Psoas muscle (tissue), 8 donors: ENCODE data around the gene FMN2. TPM values are rescaled to one million over a fixed set of nuclear protein-coding genes. Genes with fewer than 3 reads are reported as not detected.

Source experiments
- ATAC-seq, 4 donors: fragments of 200-7000 bp; cut with Tn5 transposase; one replicate each; pipeline ENCODE4 v1.9.1; 2020; ENCODE audit warnings: moderate library complexity in 3 of 4, mild to moderate bottlenecking in 2 of 4
- DNase-seq, 2 donors: peaks; one replicate each; pipeline ENCODE4 v3.0.0-alpha.2; 2020
- H3K27ac ChIP-seq: fragments of 200-600 bp; one replicate; pipeline ENCODE4 v1.8.0; 2022
- H3K27me3 ChIP-seq, 3 donors: fragments of 200-600 bp in 1 of 3; one replicate each; pipeline versions ENCODE4 v1.6.1 to v1.8.0; 2013 to 2022; ENCODE audit warnings: low read length in 2 of 3, mild to moderate bottlenecking in 2 of 3, moderate library complexity in 1 of 3; ENCODE audit not compliant: insufficient read depth in 3 of 3
- H3K36me3 ChIP-seq, 2 donors: fragments of 200-600 bp in 1 of 2; one replicate each; pipeline versions ENCODE4 v1.6.1 to v1.8.0; 2013 to 2022; ENCODE audit warnings: low read depth in 1 of 2, mild to moderate bottlenecking in 1 of 2, moderate library complexity in 1 of 2; ENCODE audit not compliant: insufficient read depth in 1 of 2
- H3K4me1 ChIP-seq: fragments of 200-600 bp; one replicate; pipeline ENCODE4 v1.8.0; 2022
- H3K4me3 ChIP-seq: fragments of 200-600 bp; one replicate; pipeline ENCODE4 v1.8.0; 2022; ENCODE audit warnings: mild to moderate bottlenecking
- H3K9me3 ChIP-seq: fragments of 200-600 bp; one replicate; pipeline ENCODE4 v1.8.0; 2022
- whole genome bisulfite sequencing, 3 donors: extraction: QIAGEN DNeasy Blood & Tissue Kit; methylation state at CpG; one replicate each; pipeline versions ENCODE4 v1.1.6 to v1.1.7; 2013; 5-methylcytosine and 5-hydroxymethylcytosine counted together
- intact Hi-C, 2 donors: fragments of 100-400 bp; cut with DNase I; formaldehyde crosslinking; loops; one replicate each; pipeline versions ENCODE4 v1.11.0 to v1.14.2; 2022
- polyA plus RNA-seq, 3 donors: library from polyadenylated mRNA; stranded (reverse); fragments of 200-250 nt; gene quantifications; one replicate each; pipeline ENCODE4 v1.2.3, GENCODE V29; 2013
- total RNA-seq, 4 donors: library from RNA; stranded (reverse); fragmentation: NEBNext Ultra II Directional in 2 of 4; extraction: Animal tissue kit (Norgen Biotek cat#: 25700) in 2 of 4; gene quantifications; one replicate each; pipeline versions ENCODE4 v1.2.1 to v1.2.4, GENCODE V29; 2021 to 2023
- TF ChIP-seq, protein P1 (sequence below): fragments of 200-600 bp; IDR thresholded peaks from one replicate; pipeline ENCODE4 v1.8.0; 2022; ENCODE audit warnings: antibody characterized with exemption
- donor health status: healthy with polysubstance abuse.
- donor health status: DM: no; HTN: no; CAD: no; lungs with moderate emphysema.
- donor health status: Bipolar disorder and iron deficiency.
- donor health status: healthy.
- donor health status: DM: yes; HTN: yes; CAD: no.
- donor health status: DM: no; HTN: no; CAD: no.
- donor health status: DM: no; HTN: no; CAD: no.
- donor health status: DM: yes; HTN: yes; CAD: no.

FMN2 gene
- total and polyA plus RNA-seq, 7 donors = 0.15 to 1.1 (median 0.52) TPM; not detected in 2

DNA sequence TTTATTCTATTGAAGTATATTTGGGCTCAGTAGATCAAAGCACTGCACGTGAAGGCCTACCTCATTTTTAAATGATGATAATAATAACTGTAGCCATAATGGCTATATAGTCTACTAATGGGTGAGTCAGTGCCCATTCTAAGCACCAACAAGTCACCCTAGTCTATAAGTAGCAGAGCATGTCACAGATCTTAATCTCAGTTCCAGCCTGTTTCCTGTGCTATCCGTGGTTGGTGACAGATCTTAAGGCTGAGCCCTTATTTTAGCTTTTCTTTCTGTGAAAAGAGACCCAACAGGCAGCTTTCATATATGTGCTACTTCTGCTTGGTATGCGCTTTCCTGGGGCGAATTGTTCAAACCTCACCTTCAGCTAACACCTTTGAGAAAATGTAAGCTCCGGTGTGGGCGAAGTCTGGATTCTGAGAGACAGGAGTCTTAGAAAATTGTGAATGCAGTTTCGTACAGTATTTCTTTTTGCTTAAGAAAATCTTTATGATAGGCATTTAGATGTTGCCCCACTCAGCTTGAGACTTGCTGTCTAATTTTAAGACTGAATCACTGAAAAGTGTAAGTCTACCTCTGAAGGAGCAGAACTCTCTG lies 59.6 kb downstream of the FMN2 start:
- Histone ChIP-seq H3K4me1 (no peaks in the 10 kb centered on the region), H3K27me3 (no peaks in the 10 kb centered on the region), H3K9me3 (no peaks in the 10 kb centered on the region), H3K27ac (no peak overlapping the region), H3K4me3 (no peak overlapping the region), H3K36me3 (no peaks in the 10 kb centered on the region)
- 78 to 82% (median 80%) methylated on average over 7 of the region's 7 CpGs for WGBS, 3 donors
- TF ChIP-seq, protein P1, sequence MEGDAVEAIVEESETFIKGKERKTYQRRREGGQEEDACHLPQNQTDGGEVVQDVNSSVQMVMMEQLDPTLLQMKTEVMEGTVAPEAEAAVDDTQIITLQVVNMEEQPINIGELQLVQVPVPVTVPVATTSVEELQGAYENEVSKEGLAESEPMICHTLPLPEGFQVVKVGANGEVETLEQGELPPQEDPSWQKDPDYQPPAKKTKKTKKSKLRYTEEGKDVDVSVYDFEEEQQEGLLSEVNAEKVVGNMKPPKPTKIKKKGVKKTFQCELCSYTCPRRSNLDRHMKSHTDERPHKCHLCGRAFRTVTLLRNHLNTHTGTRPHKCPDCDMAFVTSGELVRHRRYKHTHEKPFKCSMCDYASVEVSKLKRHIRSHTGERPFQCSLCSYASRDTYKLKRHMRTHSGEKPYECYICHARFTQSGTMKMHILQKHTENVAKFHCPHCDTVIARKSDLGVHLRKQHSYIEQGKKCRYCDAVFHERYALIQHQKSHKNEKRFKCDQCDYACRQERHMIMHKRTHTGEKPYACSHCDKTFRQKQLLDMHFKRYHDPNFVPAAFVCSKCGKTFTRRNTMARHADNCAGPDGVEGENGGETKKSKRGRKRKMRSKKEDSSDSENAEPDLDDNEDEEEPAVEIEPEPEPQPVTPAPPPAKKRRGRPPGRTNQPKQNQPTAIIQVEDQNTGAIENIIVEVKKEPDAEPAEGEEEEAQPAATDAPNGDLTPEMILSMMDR = no peak
- ATAC-seq = no peak
- DNase-seq = no peak
- intact Hi-C loops = no loop called here

DNA sequence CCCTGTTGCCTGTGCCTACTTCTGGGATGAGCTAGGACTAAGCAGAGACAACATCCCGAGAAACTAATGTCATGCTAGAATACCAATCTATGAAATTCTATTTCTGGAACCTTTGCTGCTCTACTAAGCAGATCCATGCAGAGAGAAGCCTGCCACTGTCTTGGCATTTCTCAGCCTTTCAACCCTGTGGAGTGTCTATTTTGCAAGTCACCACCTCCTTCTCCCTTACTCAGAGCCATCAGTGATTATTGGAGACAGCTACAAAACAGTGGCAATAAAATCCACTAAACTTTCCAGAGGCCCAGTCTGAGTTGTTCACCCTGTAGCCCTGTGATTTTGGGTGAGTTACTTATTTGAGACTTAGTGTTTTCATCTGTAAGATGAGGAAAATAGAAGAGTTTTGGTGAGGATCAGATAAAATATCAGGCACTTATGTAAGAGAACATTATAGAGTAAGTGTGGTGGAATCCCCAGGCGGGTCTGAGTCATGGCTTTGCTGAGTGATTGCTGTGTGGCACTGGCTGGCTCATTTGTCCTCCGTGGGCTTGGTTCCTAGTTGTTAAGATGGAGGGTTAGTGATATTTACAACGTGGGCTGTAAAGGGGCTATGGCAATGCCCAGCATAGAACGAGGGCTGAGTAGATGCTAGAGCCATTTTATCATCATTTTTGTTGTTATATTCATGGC lies 61.1 kb downstream of the FMN2 start:
- intact Hi-C loops = no loop called here
- no peak for ATAC-seq
- 70 to 76% (median 70%) methylated on average over 5 of the region's 5 CpGs for WGBS, 3 donors

DNA sequence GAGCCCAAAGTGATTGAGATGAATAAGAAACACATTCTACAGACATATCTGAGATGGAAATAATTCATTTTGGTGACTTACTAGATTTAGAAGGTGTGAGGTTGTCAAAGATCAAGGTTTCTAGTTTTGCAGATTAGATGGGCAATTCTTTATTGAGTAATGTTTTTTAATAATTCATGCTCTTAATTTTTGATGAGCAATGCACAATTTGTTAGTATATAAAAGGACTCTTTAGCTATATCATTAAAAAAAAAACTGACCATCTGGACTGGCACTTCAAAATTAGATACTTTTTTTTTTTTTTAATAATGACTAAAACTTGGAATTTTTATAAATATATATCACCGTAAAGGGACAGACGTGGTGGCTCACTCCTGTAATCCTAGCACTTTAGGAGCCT lies 63.9 kb downstream of the FMN2 start:
- H3K27me3 ChIP-seq = no peaks in the 10 kb centered on the region
- DNase-seq = no peak
- no peak overlapping the region for H3K27ac ChIP-seq
- no peaks in the 10 kb centered on the region for H3K4me1 ChIP-seq
- H3K4me3 ChIP-seq = no peak overlapping the region
- WGBS, 3 donors = 73 to 86% (median 77%) methylated on average over 2 of the region's 2 CpGs
- TF ChIP-seq, protein P1 = no peak
- H3K9me3 ChIP-seq = no peaks in the 10 kb centered on the region
- no peak for ATAC-seq
- intact Hi-C loops = no loop called here
- no peaks in the 10 kb centered on the region for H3K36me3 ChIP-seq

More for the DNA sequence above, 61.1 kb downstream of the FMN2 start:
- no peak overlapping the region for H3K4me3 ChIP-seq
- H3K27me3 ChIP-seq = no peaks in the 10 kb centered on the region
- no peaks in the 10 kb centered on the region for H3K9me3 ChIP-seq
- H3K4me1 ChIP-seq = no peaks in the 10 kb centered on the region
- no peaks in the 10 kb centered on the region for H3K36me3 ChIP-seq
- TF ChIP-seq, protein P1 = no peak
- no peak overlapping the region for H3K27ac ChIP-seq
- DNase-seq = no peak

DNA sequence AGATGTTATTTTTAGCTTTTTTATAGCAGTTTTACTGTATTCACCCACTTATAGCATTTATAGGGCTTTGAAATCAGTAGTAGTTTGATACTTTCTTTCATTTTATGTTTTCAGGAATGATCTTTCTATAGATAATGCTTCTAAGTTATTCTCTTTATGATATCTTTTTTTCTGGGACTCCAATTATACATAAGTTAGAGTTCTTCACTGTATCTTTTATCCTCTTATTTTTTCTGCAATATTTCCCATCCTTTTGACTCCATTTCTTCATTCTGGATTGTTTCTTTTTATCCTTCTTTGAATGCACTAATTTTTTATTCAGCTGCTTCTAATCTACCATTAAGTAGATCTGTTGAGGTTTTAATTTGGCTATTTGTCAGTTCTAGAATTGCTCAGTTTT lies 73.1 kb downstream of the FMN2 start:
- Histone ChIP-seq H3K4me3 (no peak overlapping the region), H3K9me3 (peaks cover 24% of the 10 kb centered on the region), H3K36me3 (no peaks in the 10 kb centered on the region), H3K27ac (no peak overlapping the region), H3K4me1 (no peaks in the 10 kb centered on the region), H3K27me3 (no peaks in the 10 kb centered on the region)
- intact Hi-C loops = no loop called here
- DNase-seq = no peak
- no peak for ATAC-seq
- TF ChIP-seq, protein P1 = no peak
